SK-N-MC (cell line): ENCODE measurements around the gene KLHL35.

ENCODE experiments used
- DNase-seq: peaks from one replicate; pipeline ENCODE4 v3.0.0-alpha.2; 2011; ENCODE audit warnings: low read depth, low spot score
- H3K27ac ChIP-seq: fragments of 200-600 bp; sonication (generic); 2 replicates; pipeline ENCODE4 v1.5.1; 2016; ENCODE audit warnings: mixed run types
- H3K36me3 ChIP-seq: fragments of 200-600 bp; sonication (generic); 2 replicates; pipeline ENCODE4 v1.6.1; 2017; ENCODE audit warnings: antibody characterized with exemption, low read length, mixed read lengths; ENCODE audit not compliant: insufficient read depth
- H3K4me3 ChIP-seq: fragments of 200-600 bp; sonication (generic); 2 replicates; pipeline ENCODE4 v1.5.1; 2016
- H3K9ac ChIP-seq: fragments of 200-600 bp; sonication (generic); 2 replicates; pipeline ENCODE4 v1.8.0; 2017; ENCODE audit warnings: mixed run types, mixed read lengths; ENCODE audit not compliant: insufficient read length
- H3K9me3 ChIP-seq: fragments of 200-600 bp; sonication (generic); 2 replicates; pipeline ENCODE4 v1.6.1; 2017; ENCODE audit warnings: low read depth, mild to moderate bottlenecking, antibody characterized with exemption, low read length, moderate library complexity, mixed read lengths
- EZH2 ChIP-seq: fragments of 200-600 bp; sonication (generic); IDR thresholded peaks from one replicate; pipeline ENCODE4 v1.6.1; 2017; ENCODE audit warnings: antibody characterized with exemption
- FOXP2 ChIP-seq: optimal IDR thresholded peaks from 2 replicates; pipeline ENCODE3; 2011; ENCODE audit warnings: mild to moderate bottlenecking, moderate library complexity; ENCODE audit not compliant: insufficient read depth; ENCODE audit errors: extremely low read length, control extremely low read depth
- POLR2AphosphoS5 ChIP-seq: IDR thresholded peaks from 2 replicates; pipeline ENCODE4 v1.6.1; 2012; ENCODE audit warnings: mild to moderate bottlenecking, low read depth, low read length, borderline replicate concordance

KLHL35 gene

GRCh38 chr11:75449271-75449670, 16.3 kb upstream of the KLHL35 start:
- no peaks in the 10 kb centered on the region for H3K36me3 ChIP-seq
- no peak for DNase-seq
- no peak overlapping the region for H3K4me3 ChIP-seq
- H3K27ac ChIP-seq: no peak overlapping the region
- H3K9ac ChIP-seq: no peak overlapping the region
- TF ChIP-seq EZH2 (no peak), FOXP2 (no peak), POLR2AphosphoS5 (no peak)
- no peaks in the 10 kb centered on the region for H3K9me3 ChIP-seq

GRCh38 chr11:75447415-75447814, 14.4 kb upstream of the KLHL35 start:
- TF ChIP-seq POLR2AphosphoS5: no peak
- TF ChIP-seq EZH2: no peak
- TF ChIP-seq FOXP2: no peak
- Histone ChIP-seq H3K9me3 (no peaks in the 10 kb centered on the region), H3K9ac (no peak overlapping the region), H3K36me3 (no peaks in the 10 kb centered on the region), H3K4me3 (no peak overlapping the region), H3K27ac (no peak overlapping the region)
- DNase-seq: no peak

- TF ChIP-seq POLR2AphosphoS5: no peak
- no peak for TF ChIP-seq FOXP2
- no peak for TF ChIP-seq EZH2
- DNase-seq: no peak
- H3K27ac ChIP-seq: no peak overlapping the region
- H3K36me3 ChIP-seq: no peaks in the 10 kb centered on the region
- no peaks in the 10 kb centered on the region for H3K9me3 ChIP-seq
- H3K4me3 ChIP-seq: no peak overlapping the region
- H3K9ac ChIP-seq: no peak overlapping the region
Measured at GRCh38 chr11:75445315-75445953, 12.4 kb upstream of the KLHL35 start.

GRCh38 chr11:75443043-75443442, 10.0 kb upstream of the KLHL35 start:
- TF ChIP-seq FOXP2: no peak
- no peak for TF ChIP-seq EZH2
- TF ChIP-seq POLR2AphosphoS5: no peak
- no peak overlapping the region for H3K9ac ChIP-seq
- no peaks in the 10 kb centered on the region for H3K9me3 ChIP-seq
- H3K36me3 ChIP-seq: no peaks in the 10 kb centered on the region
- no peak overlapping the region for H3K4me3 ChIP-seq
- no peak for DNase-seq
- no peak overlapping the region for H3K27ac ChIP-seq

- Histone ChIP-seq H3K9me3 (no peaks in the 10 kb centered on the region), H3K9ac (no peak overlapping the region), H3K36me3 (no peaks in the 10 kb centered on the region), H3K27ac (no peak overlapping the region), H3K4me3 (no peak overlapping the region)
- no peak for DNase-seq
- TF ChIP-seq POLR2AphosphoS5 (no peak), EZH2 (no peak), FOXP2 (no peak)
Measured at GRCh38 chr11:75442161-75442885, 9.3 kb upstream of the KLHL35 start.

- Histone ChIP-seq H3K36me3 (no peaks in the 10 kb centered on the region), H3K4me3 (no peak overlapping the region), H3K9me3 (no peaks in the 10 kb centered on the region), H3K27ac (no peak overlapping the region), H3K9ac (no peak overlapping the region)
- TF ChIP-seq EZH2 (no peak), FOXP2 (no peak), POLR2AphosphoS5 (no peak)
- no peak for DNase-seq
Measured at GRCh38 chr11:75441804-75442132, 8.8 kb upstream of the KLHL35 start.

- H3K4me3 ChIP-seq: no peak overlapping the region
- no peaks in the 10 kb centered on the region for H3K9me3 ChIP-seq
- no peak overlapping the region for H3K9ac ChIP-seq
- no peak for DNase-seq
- no peaks in the 10 kb centered on the region for H3K36me3 ChIP-seq
- no peak overlapping the region for H3K27ac ChIP-seq
- TF ChIP-seq POLR2AphosphoS5: no peak
- TF ChIP-seq FOXP2: no peak
- TF ChIP-seq EZH2: no peak
Measured at GRCh38 chr11:75440960-75441803, 8.2 kb upstream of the KLHL35 start.

GRCh38 chr11:75439495-75440120, 6.6 kb upstream of the KLHL35 start:
- Histone ChIP-seq H3K27ac (no peak overlapping the region), H3K36me3 (no peaks in the 10 kb centered on the region), H3K9ac (no peak overlapping the region), H3K4me3 (no peak overlapping the region), H3K9me3 (no peaks in the 10 kb centered on the region)
- DNase-seq: no peak
- TF ChIP-seq POLR2AphosphoS5 (no peak), EZH2 (no peak), FOXP2 (no peak)
